Measurements from ENCODE around the gene TMC1. TPM values are rescaled to one million over a fixed set of nuclear protein-coding genes. Genes with fewer than 3 reads are reported as not detected.
A peak's percentile ranks its signal among the peaks of the same experiment; 100 is the strongest.

The TMC1 gene
- total RNA-seq, 4 donors from 2014 or later, result under 0.01 to 0.95 (median 0.90) TPM; not detected in 1

- H3K27ac ChIP-seq, result no peak overlapping the region
- no peaks in the 10 kb centered on the region for H3K9me3 ChIP-seq
- intact Hi-C loops (cut with DNase I; ENCODE audit: low total_unique reads), result loop anchor here (10.0 kb wide), 1 partner anchor 296 kb away; no protein-coding TSS in a partner anchor
- no peak overlapping the region for H3K4me3 ChIP-seq
- no peaks in the 10 kb centered on the region for H3K4me1 ChIP-seq
- TF ChIP-seq CTCF (IDR thresholded peaks at IDR 0.05) (no peak), POLR2A (IDR thresholded peaks at IDR 0.05) (no peak)
- H3K27me3 ChIP-seq, result no peaks in the 10 kb centered on the region
- no peak for DNase-seq
- no peaks in the 10 kb centered on the region for H3K36me3 ChIP-seq
Observed at GRCh38 chr9:72590824-72591223, 69.4 kb downstream of the TMC1 start.

- Histone ChIP-seq H3K36me3 (no peaks in the 10 kb centered on the region), H3K27ac (no peak overlapping the region), H3K9me3 (no peaks in the 10 kb centered on the region), H3K4me3 (no peak overlapping the region), H3K4me1 (no peaks in the 10 kb centered on the region), H3K27me3 (no peaks in the 10 kb centered on the region)
- peak; percentile 80 to 92 (median 88) for TF ChIP-seq CTCF (IDR thresholded peaks at IDR 0.05)
- no peak for TF ChIP-seq POLR2A (IDR thresholded peaks at IDR 0.05)
- DNase-seq, result peak in 1 of 2 donors; percentile 40
- intact Hi-C loops (cut with DNase I; ENCODE audit: low total_unique reads), result loop anchor here (10.0 kb wide), 1 partner anchor 298 kb away; no protein-coding TSS in a partner anchor
Observed at GRCh38 chr9:72592502-72593403, 71.3 kb downstream of the TMC1 start.

- intact Hi-C loops (cut with DNase I; ENCODE audit: low total_unique reads), result loop anchor here (10.0 kb wide), 1 partner anchor 302 kb away; no protein-coding TSS in a partner anchor
- Histone ChIP-seq H3K4me3 (no peak overlapping the region), H3K4me1 (no peaks in the 10 kb centered on the region), H3K9me3 (no peaks in the 10 kb centered on the region), H3K27me3 (no peaks in the 10 kb centered on the region), H3K36me3 (no peaks in the 10 kb centered on the region), H3K27ac (no peak overlapping the region)
- no peak for DNase-seq
- TF ChIP-seq POLR2A (IDR thresholded peaks at IDR 0.05) (no peak), CTCF (IDR thresholded peaks at IDR 0.05) (no peak)
Observed at GRCh38 chr9:72596451-72597180, 75.2 kb downstream of the TMC1 start.

GRCh38 chr9:72597181-72597517 lies 75.7 kb downstream of the TMC1 start:
- intact Hi-C loops (cut with DNase I; ENCODE audit: low total_unique reads), result loop anchor here (10.0 kb wide), 1 partner anchor 302 kb away; no protein-coding TSS in a partner anchor
- Histone ChIP-seq H3K27ac (no peak overlapping the region), H3K4me3 (no peak overlapping the region), H3K36me3 (no peaks in the 10 kb centered on the region), H3K9me3 (no peaks in the 10 kb centered on the region), H3K4me1 (no peaks in the 10 kb centered on the region), H3K27me3 (no peaks in the 10 kb centered on the region)
- no peak for DNase-seq
- TF ChIP-seq POLR2A (IDR thresholded peaks at IDR 0.05) (no peak), CTCF (IDR thresholded peaks at IDR 0.05) (no peak)

GRCh38 chr9:72597601-72598000 lies 76.2 kb downstream of the TMC1 start:
- no peaks in the 10 kb centered on the region for H3K36me3 ChIP-seq
- no peak overlapping the region for H3K27ac ChIP-seq
- no peaks in the 10 kb centered on the region for H3K9me3 ChIP-seq
- intact Hi-C loops (cut with DNase I; ENCODE audit: low total_unique reads), result loop anchor here (10.0 kb wide), 1 partner anchor 303 kb away; no protein-coding TSS in a partner anchor
- H3K4me3 ChIP-seq, result no peak overlapping the region
- TF ChIP-seq CTCF (IDR thresholded peaks at IDR 0.05) (no peak), POLR2A (IDR thresholded peaks at IDR 0.05) (no peak)
- no peaks in the 10 kb centered on the region for H3K27me3 ChIP-seq
- DNase-seq, result no peak
- no peaks in the 10 kb centered on the region for H3K4me1 ChIP-seq
